ENCODE data around the gene MYCBPAP.
"Not testable (repeated sequence)": the region's sequence is repeated elsewhere in the genome, so short reads cannot be mapped to it uniquely, and the experiment has no call there.

MYCBPAP gene

GRCh38 chr17:50471009-50471905, 37.0 kb upstream of the MYCBPAP start:
- DNase-seq (ENCODE audit: low read depth) = no peak

- no peak for DNase-seq (ENCODE audit: low read depth)
Observed at GRCh38 chr17:50472286-50472685, 36.0 kb upstream of the MYCBPAP start.

GRCh38 chr17:50472761-50473161, 35.5 kb upstream of the MYCBPAP start:
- not testable (repeated sequence) for DNase-seq (ENCODE audit: low read depth)

GRCh38 chr17:50473901-50474300, 34.3 kb upstream of the MYCBPAP start:
- no peak for DNase-seq (ENCODE audit: low read depth)

GRCh38 chr17:50474523-50474922, 33.7 kb upstream of the MYCBPAP start:
- no peak for DNase-seq (ENCODE audit: low read depth)

GRCh38 chr17:50475362-50475761, 32.9 kb upstream of the MYCBPAP start:
- no peak for DNase-seq (ENCODE audit: low read depth)

- not testable (repeated sequence) for DNase-seq (ENCODE audit: low read depth)
Observed at GRCh38 chr17:50475775-50476544, 32.3 kb upstream of the MYCBPAP start.

GRCh38 chr17:50476545-50477315, 31.5 kb upstream of the MYCBPAP start:
- DNase-seq (ENCODE audit: low read depth) = no peak

- DNase-seq (ENCODE audit: low read depth) = no peak
Observed at GRCh38 chr17:50477976-50478375, 30.3 kb upstream of the MYCBPAP start.

- peak; percentile 76 for DNase-seq (ENCODE audit: low read depth)
Observed at GRCh38 chr17:50478391-50479381, 29.6 kb upstream of the MYCBPAP start, which contains the start of gene RSAD1. Gene RSAD1 (plus strand): TSS chr17:50478860. CDS start chr17:50478885, 25 bp downstream.

- peak; percentile 48 for DNase-seq (ENCODE audit: low read depth)
Observed at GRCh38 chr17:50479522-50480141, 28.6 kb upstream of the MYCBPAP start.

GRCh38 chr17:50480142-50480764, 28.0 kb upstream of the MYCBPAP start:
- DNase-seq (ENCODE audit: low read depth) = no peak

GRCh38 chr17:50480854-50481490, 27.3 kb upstream of the MYCBPAP start:
- no peak for DNase-seq (ENCODE audit: low read depth)

- DNase-seq (ENCODE audit: low read depth) = no peak
Observed at GRCh38 chr17:50481648-50482047, 26.6 kb upstream of the MYCBPAP start.

GRCh38 chr17:50482110-50482509, 26.1 kb upstream of the MYCBPAP start:
- DNase-seq (ENCODE audit: low read depth) = no peak

GRCh38 chr17:50482516-50482915, 25.7 kb upstream of the MYCBPAP start:
- peak; percentile 71 for DNase-seq (ENCODE audit: low read depth)

- DNase-seq (ENCODE audit: low read depth) = no peak
Observed at GRCh38 chr17:50483266-50483665, 25.0 kb upstream of the MYCBPAP start.

GRCh38 chr17:50484386-50485155, 23.7 kb upstream of the MYCBPAP start:
- DNase-seq (ENCODE audit: low read depth) = no peak
